Nephron progenitor cell (in vitro differentiated cells): ENCODE data around the gene ARL5A.

Experiments
- DNase-seq: peaks from one replicate; pipeline ENCODE4 v3.0.0; 2021
- H3K27ac Mint-ChIP-seq: 2 replicates; pipeline ENCODE4 v1.8.0; 2021; ENCODE audit warnings: mild to moderate bottlenecking, moderate library complexity, mixed read lengths
- H3K27me3 Mint-ChIP-seq: 2 replicates; pipeline ENCODE4 v1.8.0; 2021; ENCODE audit warnings: mild to moderate bottlenecking, low read depth, mixed read lengths; ENCODE audit not compliant: poor library complexity
- H3K36me3 Mint-ChIP-seq: 2 replicates; pipeline ENCODE4 v1.8.0; 2021; ENCODE audit warnings: low read depth, mixed read lengths
- H3K4me1 Mint-ChIP-seq: 2 replicates; pipeline ENCODE4 v1.8.0; 2021; ENCODE audit warnings: mixed read lengths
- H3K4me3 Mint-ChIP-seq: 2 replicates; pipeline ENCODE4 v1.8.0; 2021; ENCODE audit warnings: mild to moderate bottlenecking, moderate library complexity, mixed read lengths
- H3K9me3 Mint-ChIP-seq: 2 replicates; pipeline ENCODE4 v1.8.0; 2021; ENCODE audit warnings: mild to moderate bottlenecking, moderate library complexity, mixed read lengths
- CTCF ChIP-seq: fragments of 200-600 bp; sonication (generic); IDR thresholded peaks from 2 replicates; pipeline ENCODE4 v1.5.0; 2021; ENCODE audit warnings: antibody characterized with exemption

Gene ARL5A

GRCh38 chr2:151761687-151762086, 66.5 kb downstream of the ARL5A start:
- no peak for DNase-seq
- peaks cover 68% of the 10 kb centered on the region for H3K4me1 Mint-ChIP-seq
- no peaks in the 10 kb centered on the region for H3K27me3 Mint-ChIP-seq
- no peak overlapping the region for H3K4me3 Mint-ChIP-seq
- TF ChIP-seq CTCF, result no peak
- no peak overlapping the region for H3K27ac Mint-ChIP-seq
- peaks cover 12% of the 10 kb centered on the region for H3K36me3 Mint-ChIP-seq
- no peaks in the 10 kb centered on the region for H3K9me3 Mint-ChIP-seq

GRCh38 chr2:151761193-151761592, 67.0 kb downstream of the ARL5A start:
- DNase-seq, result no peak
- Mint-ChIP-seq H3K36me3 (peaks cover 12% of the 10 kb centered on the region), H3K27me3 (no peaks in the 10 kb centered on the region), H3K27ac (no peak overlapping the region), H3K9me3 (no peaks in the 10 kb centered on the region), H3K4me3 (no peak overlapping the region), H3K4me1 (peaks cover 68% of the 10 kb centered on the region)
- TF ChIP-seq CTCF, result no peak

- DNase-seq, result no peak
These were observed 68.0 kb downstream of the ARL5A start for GRCh38 chr2:151760139-151760650.

GRCh38 chr2:151758744-151759143, 69.5 kb downstream of the ARL5A start:
- DNase-seq, result no peak
- H3K27ac Mint-ChIP-seq, result peak overlapping the region; percentile 44
- peaks cover 57% of the 10 kb centered on the region for H3K4me1 Mint-ChIP-seq
- no peak for TF ChIP-seq CTCF
- no peaks in the 10 kb centered on the region for H3K27me3 Mint-ChIP-seq
- peaks cover 2% of the 10 kb centered on the region for H3K36me3 Mint-ChIP-seq
- H3K9me3 Mint-ChIP-seq, result no peaks in the 10 kb centered on the region
- no peak overlapping the region for H3K4me3 Mint-ChIP-seq

More at GRCh38 chr2:151760139-151760650, 68.0 kb downstream of the ARL5A start:
- no peaks in the 10 kb centered on the region for H3K27me3 Mint-ChIP-seq
- no peaks in the 10 kb centered on the region for H3K9me3 Mint-ChIP-seq
- no peak for TF ChIP-seq CTCF
- H3K4me3 Mint-ChIP-seq, result no peak overlapping the region
- H3K4me1 Mint-ChIP-seq, result peaks cover 61% of the 10 kb centered on the region
- peak overlapping the region; percentile 49 for H3K27ac Mint-ChIP-seq
- peaks cover 12% of the 10 kb centered on the region for H3K36me3 Mint-ChIP-seq

GRCh38 chr2:151757861-151758260, 70.4 kb downstream of the ARL5A start:
- Mint-ChIP-seq H3K9me3 (no peaks in the 10 kb centered on the region), H3K4me3 (no peak overlapping the region)

More at GRCh38 chr2:151757861-151758260, 70.4 kb downstream of the ARL5A start:
- no peaks in the 10 kb centered on the region for H3K36me3 Mint-ChIP-seq
- no peak for TF ChIP-seq CTCF
- H3K27ac Mint-ChIP-seq, result peak overlapping the region; percentile 18
- H3K4me1 Mint-ChIP-seq, result peaks cover 52% of the 10 kb centered on the region
- DNase-seq, result no peak
- no peaks in the 10 kb centered on the region for H3K27me3 Mint-ChIP-seq
